ENCODE data around the gene RBMS1. TPM values are rescaled to one million over a fixed set of nuclear protein-coding genes. Genes with fewer than 3 reads are reported as not detected.

Gene RBMS1
- total and polyA plus RNA-seq, 2 of the 13 experiments (the other 11 are each of a cell fraction or from before 2014, with no cell fraction given): 55.5 to 110 TPM

GRCh38 chr2:160506371-160507045 is 12.9 kb upstream of the RBMS1 start (continued):
- TF ChIP-seq ZSCAN29 (CRISPR knock-in tag; conservative IDR thresholded peaks at IDR 0.05): no peak
- no peak for TF ChIP-seq SATB2 (CRISPR knock-in tag; IDR thresholded peaks at IDR 0.05)
- no peak for TF ChIP-seq DBP (CRISPR knock-in tag; IDR thresholded peaks at IDR 0.05; ENCODE audit: not compliant biosample characterization)
- TF ChIP-seq KAT8 (CRISPR knock-in tag; IDR thresholded peaks at IDR 0.05): 0 out of 2 replicates have a peak, but pooled peaks have one; percentile 37
- TF ChIP-seq AGO1 (IDR thresholded peaks at IDR 0.05; ENCODE audit: low read depth, low read length, poor library complexity, severe bottlenecking): no peak
- TF ChIP-seq HNRNPK (IDR thresholded peaks at IDR 0.05; ENCODE audit: low read depth, low read length, poor library complexity, severe bottlenecking): no peak
- peak; percentile 80 for TF ChIP-seq SALL1 (CRISPR knock-in tag; IDR thresholded peaks at IDR 0.05)
- no peak for TF ChIP-seq ZNF607 (CRISPR knock-in tag; IDR thresholded peaks at IDR 0.05; ENCODE audit: borderline replicate concordance)
- TF ChIP-seq PPARG (CRISPR knock-in tag; conservative IDR thresholded peaks at IDR 0.05): no peak
- no peak for TF ChIP-seq ZNF776 (CRISPR knock-in tag; IDR thresholded peaks at IDR 0.05)
- TF ChIP-seq HDAC1 (CRISPR knock-in tag; IDR thresholded peaks at IDR 0.05): no peak
- TF ChIP-seq ZNF430 (CRISPR knock-in tag; IDR thresholded peaks at IDR 0.05): no peak
- no peak for TF ChIP-seq NR1H2 (CRISPR knock-in tag; IDR thresholded peaks at IDR 0.05; ENCODE audit: borderline replicate concordance, low read depth)
- TF ChIP-seq NFIB (CRISPR knock-in tag; IDR thresholded peaks at IDR 0.05; ENCODE audit: borderline replicate concordance): no peak
- no peak for TF ChIP-seq ZNF557 (CRISPR knock-in tag; IDR thresholded peaks at IDR 0.05)
- TF ChIP-seq PLRG1 (conservative IDR thresholded peaks at IDR 0.05): no peak
- TF ChIP-seq MXI1 (IDR thresholded peaks at IDR 0.05; ENCODE audit: borderline replicate concordance, low read depth, low read length): no peak
- TF ChIP-seq SP140L (CRISPR knock-in tag; IDR thresholded peaks at IDR 0.05; ENCODE audit: borderline replicate concordance): no peak
- TF ChIP-seq ZFP37 (CRISPR knock-in tag; IDR thresholded peaks at IDR 0.05; ENCODE audit: borderline replicate concordance): no peak
- TF ChIP-seq CEBPG (CRISPR knock-in tag; IDR thresholded peaks at IDR 0.05): no peak
- no peak for TF ChIP-seq PRMT3 (CRISPR knock-in tag; IDR thresholded peaks at IDR 0.05; ENCODE audit: borderline replicate concordance, low read depth)
- TF ChIP-seq CCAR2 (optimal IDR thresholded peaks at IDR 0.05; ENCODE audit: low read depth, low read length): no peak
- TF ChIP-seq PRDM4 (CRISPR knock-in tag; IDR thresholded peaks at IDR 0.05; ENCODE audit: borderline replicate concordance): no peak
- TF ChIP-seq FOXC1 (CRISPR knock-in tag; IDR thresholded peaks at IDR 0.05; ENCODE audit: borderline replicate concordance): no peak

Data from HepG2 (cell line).